Esophagus squamous epithelium (tissue), 5 donors: Measurements from ENCODE around the gene CAMK2G. TPM values are rescaled to one million over a fixed set of nuclear protein-coding genes. Genes with fewer than 3 reads are reported as not detected.

ENCODE experiments used
- DNase-seq: peaks from one replicate; lab custom pipeline; 2025; lab: John Stamatoyannopoulos, UW
- H3K27ac ChIP-seq, 4 donors: fragments of 200-600 bp; sonication (generic); one replicate each; pipeline ENCODE4 v1.5.1; 2016 to 2019; ENCODE audit warnings: mild to moderate bottlenecking in 1 of 4
- H3K27me3 ChIP-seq, 4 donors: fragments of 200-600 bp; sonication (generic); 1 replicate in 3 of 4; 2 replicates in 1 of 4; pipeline versions ENCODE4 v1.5.1 to v1.6.0; 2017 to 2021; ENCODE audit warnings: antibody characterized with exemption in 1 of 4
- H3K36me3 ChIP-seq, 3 donors: fragments of 200-600 bp; sonication (generic); one replicate each; pipeline ENCODE4 v1.5.1; 2016 to 2019
- H3K4me1 ChIP-seq, 3 donors: fragments of 200-600 bp; sonication (generic); one replicate each; pipeline ENCODE4 v1.5.1; 2017 to 2019
- H3K4me3 ChIP-seq, 4 donors: fragments of 200-600 bp; sonication (generic); 1 replicate in 3 of 4; 2 replicates in 1 of 4; pipeline ENCODE4 v1.5.1; 2016 to 2019; ENCODE audit warnings: mild to moderate bottlenecking in 2 of 4, moderate library complexity in 1 of 4
- H3K9me3 ChIP-seq, 3 donors: fragments of 200-600 bp; sonication (generic); one replicate each; pipeline ENCODE4 v1.5.1; 2016 to 2019
- POLR2A ChIP-seq, 4 donors: fragments of 450-650 bp; IDR thresholded peaks; one replicate each; pipeline ENCODE4 v1.6.1; 2017; ENCODE audit warnings: antibody characterized with exemption in 4 of 4, mild to moderate bottlenecking in 4 of 4, moderate library complexity in 3 of 4
- WGBS, 2 donors: methylation state at CpG; one replicate each; pipeline ENCODE4 v1.1.5; 2018; 5-methylcytosine and 5-hydroxymethylcytosine counted together
- intact Hi-C: fragments of 100-400 bp; cut with DNase I; formaldehyde crosslinking; loops from one replicate; pipeline ENCODE4 v1.15.0; 2022
- total RNA-seq, 4 donors: library from RNA; depleted of rRNA; stranded (reverse); fragments of >200 nt; gene quantifications; one replicate each; pipeline ENCODE4 v1.1.0, GENCODE V29; 2016
- TF ChIP-seq, protein P1 (sequence below), 6 experiments: fragments of 450-650 bp in 4 of 6; fragments of 200-600 bp in 2 of 6; sonication (generic) in 2 of 6; IDR thresholded peaks; one replicate each; pipeline ENCODE4 v1.5.1; 2016 to 2019; ENCODE audit warnings: antibody characterized with exemption in 6 of 6, mild to moderate bottlenecking in 4 of 6, moderate library complexity in 4 of 6
- donor health status: DM: yes; HTN: yes; CAD: no.

The CAMK2G gene
- total RNA-seq, 4 donors from 2014 or later: 15.5 to 37.0 (median 28.6) TPM

DNA sequence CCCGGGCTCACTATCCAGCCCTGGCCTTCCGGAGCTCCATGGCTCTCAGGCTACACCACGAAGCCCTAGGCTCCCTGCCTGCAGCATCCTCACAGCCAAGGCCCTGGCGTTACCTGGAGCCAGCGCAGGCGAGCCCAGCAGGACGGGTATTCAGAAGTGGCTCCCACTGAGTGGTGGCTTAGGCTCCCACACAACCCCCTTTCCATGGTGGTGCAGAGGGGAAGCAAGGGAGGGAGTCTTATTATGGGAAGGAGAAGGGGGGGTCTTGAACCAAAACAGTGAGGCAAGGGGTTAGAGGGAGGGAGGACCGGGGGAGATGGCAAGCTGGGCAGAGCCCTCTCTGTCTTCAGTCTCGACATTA is 33.3 kb downstream of the CAMK2G start:
- intact Hi-C loops: no loop called here
- Histone ChIP-seq H3K4me1 (peaks cover 0 to 11% (median 0%) of the 10 kb centered on the region in 3 donors), H3K4me3 (no peak overlapping the region), H3K27ac (no peak overlapping the region), H3K36me3 (peaks cover 20 to 100% (median 59%) of the 10 kb centered on the region in 3 donors), H3K27me3 (no peaks in the 10 kb centered on the region), H3K9me3 (no peaks in the 10 kb centered on the region)
- no peak for DNase-seq
- 83 to 90% methylated on average over 2 of the region's 9 CpGs for WGBS, 2 donors
- TF ChIP-seq, protein P1, sequence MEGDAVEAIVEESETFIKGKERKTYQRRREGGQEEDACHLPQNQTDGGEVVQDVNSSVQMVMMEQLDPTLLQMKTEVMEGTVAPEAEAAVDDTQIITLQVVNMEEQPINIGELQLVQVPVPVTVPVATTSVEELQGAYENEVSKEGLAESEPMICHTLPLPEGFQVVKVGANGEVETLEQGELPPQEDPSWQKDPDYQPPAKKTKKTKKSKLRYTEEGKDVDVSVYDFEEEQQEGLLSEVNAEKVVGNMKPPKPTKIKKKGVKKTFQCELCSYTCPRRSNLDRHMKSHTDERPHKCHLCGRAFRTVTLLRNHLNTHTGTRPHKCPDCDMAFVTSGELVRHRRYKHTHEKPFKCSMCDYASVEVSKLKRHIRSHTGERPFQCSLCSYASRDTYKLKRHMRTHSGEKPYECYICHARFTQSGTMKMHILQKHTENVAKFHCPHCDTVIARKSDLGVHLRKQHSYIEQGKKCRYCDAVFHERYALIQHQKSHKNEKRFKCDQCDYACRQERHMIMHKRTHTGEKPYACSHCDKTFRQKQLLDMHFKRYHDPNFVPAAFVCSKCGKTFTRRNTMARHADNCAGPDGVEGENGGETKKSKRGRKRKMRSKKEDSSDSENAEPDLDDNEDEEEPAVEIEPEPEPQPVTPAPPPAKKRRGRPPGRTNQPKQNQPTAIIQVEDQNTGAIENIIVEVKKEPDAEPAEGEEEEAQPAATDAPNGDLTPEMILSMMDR (IDR thresholded peaks at IDR 0.05): no peak
- TF ChIP-seq POLR2A (IDR thresholded peaks at IDR 0.05): no peak

DNA sequence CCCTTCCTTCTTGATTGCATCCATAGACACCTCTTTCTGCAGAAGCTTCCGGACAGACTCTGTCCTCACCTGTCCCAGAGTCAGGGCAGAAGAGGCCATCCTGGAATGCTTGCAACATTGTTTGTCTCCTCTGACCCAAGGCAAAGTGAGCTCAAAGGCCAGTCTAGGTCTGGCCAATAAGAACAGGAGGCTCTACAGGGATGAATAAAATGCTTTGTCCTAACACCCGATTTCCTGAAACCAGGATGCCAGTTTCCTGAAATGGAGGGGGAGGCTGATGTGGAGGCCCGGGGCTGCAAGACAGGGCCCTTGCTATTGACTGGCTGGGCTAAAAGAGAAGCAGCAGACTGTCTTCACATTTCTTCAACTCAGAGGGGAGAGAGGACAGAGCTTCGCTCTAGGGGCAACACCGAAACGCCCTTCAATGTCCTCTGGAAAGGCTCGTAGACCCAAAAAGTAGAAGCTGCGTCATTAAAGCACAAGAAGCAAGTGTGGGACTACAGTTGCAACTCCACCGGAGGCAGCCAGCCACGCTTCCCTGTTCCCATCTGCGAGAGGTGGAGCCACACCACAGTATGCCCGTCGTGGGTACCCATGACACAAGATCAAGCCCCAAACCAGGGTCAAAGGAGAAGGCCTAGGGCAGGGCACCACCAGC is 33.8 kb downstream of the CAMK2G start:
- DNase-seq: no peak
- peaks cover 0 to 11% (median 0%) of the 10 kb centered on the region in 3 donors for H3K4me1 ChIP-seq
- peaks cover 20 to 100% (median 59%) of the 10 kb centered on the region in 3 donors for H3K36me3 ChIP-seq
- no peaks in the 10 kb centered on the region for H3K27me3 ChIP-seq
- 84 to 90% methylated on average over 7 to 10 of the region's 13 CpGs for WGBS, 2 donors
- intact Hi-C loops: no loop called here
- H3K27ac ChIP-seq: no peak overlapping the region
- no peaks in the 10 kb centered on the region for H3K9me3 ChIP-seq
- TF ChIP-seq, protein P1 (IDR thresholded peaks at IDR 0.05): no peak
- no peak for TF ChIP-seq POLR2A (IDR thresholded peaks at IDR 0.05)
- H3K4me3 ChIP-seq: no peak overlapping the region

DNA sequence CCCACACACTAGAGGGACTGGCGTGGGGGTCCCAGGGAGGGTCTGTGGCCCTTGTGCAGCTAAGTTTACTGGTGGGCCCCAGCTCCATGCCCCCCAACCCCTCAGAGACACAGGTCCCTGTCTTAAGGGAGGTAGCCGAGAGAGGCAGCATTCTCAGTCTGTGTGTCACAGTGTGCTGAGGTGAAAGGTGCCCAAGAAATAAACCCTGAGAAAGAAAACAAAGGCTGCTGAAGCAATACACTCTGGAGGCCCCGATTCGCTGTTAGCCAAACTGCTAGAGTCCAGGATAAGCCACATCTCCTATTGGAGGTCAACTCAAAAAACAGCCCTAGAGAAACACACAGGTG is 34.3 kb downstream of the CAMK2G start:
- no peak for DNase-seq
- Histone ChIP-seq H3K4me3 (no peak overlapping the region), H3K4me1 (peaks cover 0 to 11% (median 0%) of the 10 kb centered on the region in 3 donors), H3K36me3 (peaks cover 20 to 100% (median 59%) of the 10 kb centered on the region in 3 donors), H3K9me3 (no peaks in the 10 kb centered on the region), H3K27ac (no peak overlapping the region), H3K27me3 (no peaks in the 10 kb centered on the region)
- TF ChIP-seq, protein P1 (IDR thresholded peaks at IDR 0.05): no peak
- no peak for TF ChIP-seq POLR2A (IDR thresholded peaks at IDR 0.05)
- WGBS, 2 donors: 94 to 100% methylated on average over 2 to 3 of the region's 4 CpGs
- intact Hi-C loops: no loop called here

DNA sequence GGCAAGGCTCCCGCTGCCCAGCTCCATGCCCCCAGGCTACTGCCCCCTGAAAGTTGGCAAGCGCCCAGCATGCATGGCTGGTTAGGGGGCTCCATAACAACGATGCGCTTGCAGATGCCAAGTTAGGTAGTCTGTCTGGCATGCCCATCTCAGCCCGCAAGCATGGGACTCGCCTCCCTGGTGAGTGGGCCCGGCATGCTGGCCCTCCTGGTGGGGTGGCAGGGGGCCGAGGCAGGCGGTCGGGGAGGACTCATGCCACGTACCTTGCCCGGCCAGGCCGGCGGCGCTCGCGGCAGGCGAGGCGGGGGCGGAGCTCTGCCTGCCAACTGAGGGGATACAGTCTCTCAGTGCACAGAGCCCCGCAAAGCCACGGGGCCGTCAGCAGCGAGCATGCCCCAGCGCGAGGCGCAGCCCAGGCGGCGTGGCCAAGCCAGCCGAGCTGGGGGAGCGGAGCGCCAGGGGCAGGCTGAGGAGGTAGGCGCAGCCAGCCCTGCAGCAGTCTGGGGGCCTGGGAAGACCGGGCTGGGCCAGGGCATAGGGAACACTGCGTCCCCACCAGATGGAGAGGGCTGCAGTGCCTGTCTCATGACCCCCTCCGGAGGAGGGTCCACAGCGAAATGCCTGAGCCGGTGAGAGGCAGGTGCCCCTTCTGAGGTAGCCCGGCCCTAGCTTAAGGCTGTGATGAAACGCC is 34.9 kb downstream of the CAMK2G start:
- WGBS, 2 donors: 95 to 100% methylated on average over 1 to 4 of the region's 40 CpGs
- H3K4me3 ChIP-seq: no peak overlapping the region
- H3K4me1 ChIP-seq: peaks cover 0 to 11% (median 0%) of the 10 kb centered on the region in 3 donors
- no peaks in the 10 kb centered on the region for H3K9me3 ChIP-seq
- no peaks in the 10 kb centered on the region for H3K27me3 ChIP-seq
- TF ChIP-seq, protein P1 (IDR thresholded peaks at IDR 0.05): no peak
- no peak for TF ChIP-seq POLR2A (IDR thresholded peaks at IDR 0.05)
- no peak overlapping the region for H3K27ac ChIP-seq
- intact Hi-C loops: no loop called here
- DNase-seq: no peak
- peaks cover 20 to 100% (median 56%) of the 10 kb centered on the region in 3 donors for H3K36me3 ChIP-seq

DNA sequence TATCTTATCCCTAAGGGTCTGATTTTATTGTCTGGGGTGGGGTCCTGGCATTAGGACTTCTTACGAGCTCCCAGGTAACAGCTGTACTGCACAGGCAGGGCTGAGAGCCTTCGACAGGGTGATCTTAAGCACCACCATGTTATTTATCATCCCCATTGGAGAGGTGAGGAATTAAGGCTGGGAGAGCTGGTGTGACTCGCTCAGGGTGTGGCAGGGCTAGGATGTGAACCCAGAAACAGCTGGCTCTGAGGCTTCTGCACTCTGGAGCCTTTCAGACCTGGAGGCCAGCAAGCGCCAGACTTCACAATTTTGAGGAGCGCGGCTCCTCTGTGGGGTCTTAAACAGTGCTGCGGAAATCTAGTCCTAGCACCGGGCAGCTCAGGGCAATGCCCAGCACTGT is 35.5 kb downstream of the CAMK2G start:
- no peaks in the 10 kb centered on the region for H3K9me3 ChIP-seq
- intact Hi-C loops: no loop called here
- no peak for TF ChIP-seq POLR2A (IDR thresholded peaks at IDR 0.05)
- TF ChIP-seq, protein P1 (IDR thresholded peaks at IDR 0.05): no peak
- no peak overlapping the region for H3K4me3 ChIP-seq
- 55 to 59% methylated on average over 3 to 4 of the region's 8 CpGs for WGBS, 2 donors
- H3K4me1 ChIP-seq: peaks cover 0 to 11% (median 0%) of the 10 kb centered on the region in 3 donors
- H3K36me3 ChIP-seq: peaks cover 20 to 95% (median 55%) of the 10 kb centered on the region in 3 donors
- no peaks in the 10 kb centered on the region for H3K27me3 ChIP-seq
- no peak for DNase-seq
- no peak overlapping the region for H3K27ac ChIP-seq
